Measurements from ENCODE around the gene IL23R.

DNA sequence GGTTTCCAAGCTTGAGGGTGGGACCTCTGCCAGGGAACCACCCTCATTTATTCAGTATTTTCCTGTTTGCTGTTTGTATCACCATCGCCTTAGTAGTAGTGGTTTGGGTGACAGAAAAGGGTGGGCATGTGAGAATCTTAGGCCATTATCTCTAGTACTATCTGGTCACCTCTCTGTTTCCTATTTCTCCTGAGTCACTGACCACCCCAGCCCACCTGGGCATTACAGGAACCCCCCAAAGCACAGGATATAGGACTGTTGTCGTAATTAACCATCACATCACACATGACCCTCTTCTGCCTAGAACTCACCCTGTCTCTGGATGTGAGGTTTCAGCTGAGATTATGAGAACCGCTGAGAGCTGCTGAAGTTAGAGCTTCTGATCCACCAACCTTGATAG is 60.4 kb downstream of the IL23R start:
- TF ChIP-seq POLR2A (IDR thresholded peaks at IDR 0.05; ENCODE audit: low read depth, low read length) (no peak), POLR2AphosphoS5 (IDR thresholded peaks at IDR 0.05; ENCODE audit: low read depth, low read length) (no peak), TAF1 (IDR thresholded peaks at IDR 0.05; ENCODE audit: low read depth, low read length) (no peak), SPI1 (IDR thresholded peaks at IDR 0.05; ENCODE audit: low read depth, low read length) (no peak), PAX5 (IDR thresholded peaks at IDR 0.05; ENCODE audit: insufficient read depth, low read length, severe bottlenecking) (no peak), POU2F2 (IDR thresholded peaks at IDR 0.05; ENCODE audit: low read depth, low read length) (no peak)
